M059J (cell line): ENCODE data around the gene CLEC18C. TPM values are rescaled to one million over a fixed set of nuclear protein-coding genes. Genes with fewer than 3 reads are reported as not detected.
"Not testable (repeated sequence)": the region's sequence is repeated elsewhere in the genome, so short reads cannot be mapped to it uniquely, and the experiment has no call there.

Experiments used
- DNase-seq: peaks from one replicate; pipeline ENCODE4 v3.0.0-alpha.2; 2012; ENCODE audit warnings: low read depth
- total RNA-seq: library from RNA; depleted of rRNA; stranded (reverse); fragments of >200 nt; shearing (Covaris generic); gene quantifications from 2 replicates; pipeline ENCODE4 v1.2.3, GENCODE V29; 2014; rRNA removed

The CLEC18C gene
- 0.27 TPM in 1 of 2 replicates, not detected in the other for total RNA-seq

DNA sequence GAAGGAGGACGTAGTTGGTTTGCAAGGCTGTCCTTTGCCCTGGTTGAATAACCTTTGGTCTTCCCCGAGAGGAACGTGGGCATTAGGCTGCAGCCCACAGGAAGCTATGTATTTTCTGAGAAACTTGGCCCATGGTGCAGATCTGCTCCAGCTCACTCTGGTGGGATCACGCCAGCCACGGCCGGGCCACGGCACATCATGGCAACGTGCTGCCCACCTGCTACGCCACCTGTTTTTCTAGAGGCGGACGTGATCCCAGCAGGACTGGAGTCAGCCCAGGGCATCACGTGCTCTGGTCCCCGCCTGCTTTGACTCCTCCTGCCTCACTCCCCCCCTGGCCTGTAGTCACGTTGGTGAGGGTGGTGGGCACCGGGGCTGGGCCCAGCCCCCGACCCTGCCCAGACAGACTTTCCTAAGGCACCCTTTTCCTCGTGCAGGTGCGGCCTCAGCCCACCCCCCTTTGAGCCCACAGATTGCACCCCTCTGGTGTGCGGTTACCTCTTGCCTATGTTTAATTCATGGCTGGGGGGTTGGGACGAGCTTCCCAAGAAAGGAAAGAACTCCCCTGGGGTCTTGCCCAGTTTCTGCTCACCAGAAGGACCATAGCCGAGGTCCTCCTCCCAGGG, at the start of gene CLEC18C:
Gene CLEC18C (plus strand): TSS at position 576 of the 626 bp plus-strand sequence. CDS start 492 bp downstream, outside the sequence.
- DNase-seq = not testable (repeated sequence)

DNA sequence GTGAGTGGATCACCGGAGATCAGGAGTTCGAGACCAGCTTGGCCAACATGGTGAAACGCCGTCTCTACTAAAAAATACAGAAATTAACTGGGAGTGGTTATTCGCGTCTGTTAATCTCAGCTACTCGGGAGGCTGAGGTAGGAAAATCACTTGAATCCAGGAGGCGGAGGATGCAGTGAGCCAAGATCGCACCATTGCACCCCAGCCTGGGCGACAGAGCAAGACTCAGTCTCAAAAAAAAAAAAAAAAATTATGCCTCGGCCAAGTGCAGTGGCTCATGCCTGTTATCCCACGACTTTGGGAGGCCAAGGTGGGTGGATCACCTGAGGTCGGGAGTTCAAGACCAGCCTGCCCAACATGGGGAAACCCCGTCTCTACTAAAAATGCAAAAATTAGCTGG, 49.8 kb upstream of the CLEC18C start:
- not testable (repeated sequence) for DNase-seq

DNA sequence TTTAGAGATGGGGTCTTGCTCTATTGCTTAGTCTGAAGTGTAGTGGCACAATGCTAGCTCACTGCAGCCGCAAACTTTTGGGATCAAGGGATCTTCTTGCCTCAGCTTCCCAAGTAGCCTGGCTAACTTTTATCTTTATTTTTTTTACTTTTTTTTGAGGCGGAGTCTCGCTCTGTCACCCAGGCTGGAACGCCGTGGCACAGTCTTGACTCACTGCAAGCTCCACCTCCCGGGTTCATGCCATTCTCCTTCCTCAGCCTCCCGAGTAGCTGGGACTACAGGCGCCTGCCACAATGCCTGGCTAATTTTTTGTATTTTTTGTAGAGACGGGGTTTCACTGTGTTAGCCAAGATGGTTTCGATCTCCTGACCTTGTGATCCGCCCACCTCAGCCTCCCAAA, 47.4 kb upstream of the CLEC18C start:
- DNase-seq = not testable (repeated sequence)

DNA sequence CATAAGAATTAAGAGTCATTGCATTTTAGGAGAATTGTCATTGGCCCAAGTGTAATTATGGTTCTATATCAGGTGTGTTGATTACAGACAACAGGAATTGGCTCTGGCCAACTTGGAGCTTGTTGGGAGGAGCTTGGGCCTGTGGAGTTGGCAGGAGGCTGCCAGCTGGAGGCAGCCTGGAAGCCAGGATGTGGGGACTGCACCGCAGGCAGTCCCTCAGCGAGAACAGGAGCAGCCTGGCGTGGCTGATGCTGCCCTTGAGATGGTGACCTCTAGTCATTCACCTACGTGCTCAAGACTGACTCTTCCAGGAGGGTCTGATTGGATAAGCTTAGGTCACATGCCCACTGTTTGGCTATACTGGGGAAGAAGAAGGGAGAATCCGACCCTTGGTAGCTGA, 45.9 kb upstream of the CLEC18C start:
- not testable (repeated sequence) for DNase-seq

DNA sequence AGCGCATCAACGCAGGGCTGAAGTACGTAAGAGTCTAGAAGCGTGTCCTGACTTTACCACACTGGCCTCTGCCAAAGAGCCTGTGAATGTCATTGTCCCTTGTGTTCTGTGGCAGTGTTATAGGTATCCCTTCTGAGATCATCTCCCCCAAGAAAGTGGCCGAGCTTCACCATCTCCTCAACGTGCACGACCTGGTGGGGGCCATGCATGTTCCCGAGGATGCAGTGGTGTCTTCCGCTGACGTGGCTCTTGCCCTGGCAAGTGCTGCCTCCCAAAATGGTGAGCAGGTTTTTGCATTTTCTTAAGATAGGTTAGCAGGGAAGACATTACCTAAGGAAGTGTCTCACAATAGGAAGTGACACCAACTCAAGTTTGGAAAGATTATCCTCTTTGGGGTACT, 44.7 kb upstream of the CLEC18C start:
- DNase-seq = not testable (repeated sequence)

DNA sequence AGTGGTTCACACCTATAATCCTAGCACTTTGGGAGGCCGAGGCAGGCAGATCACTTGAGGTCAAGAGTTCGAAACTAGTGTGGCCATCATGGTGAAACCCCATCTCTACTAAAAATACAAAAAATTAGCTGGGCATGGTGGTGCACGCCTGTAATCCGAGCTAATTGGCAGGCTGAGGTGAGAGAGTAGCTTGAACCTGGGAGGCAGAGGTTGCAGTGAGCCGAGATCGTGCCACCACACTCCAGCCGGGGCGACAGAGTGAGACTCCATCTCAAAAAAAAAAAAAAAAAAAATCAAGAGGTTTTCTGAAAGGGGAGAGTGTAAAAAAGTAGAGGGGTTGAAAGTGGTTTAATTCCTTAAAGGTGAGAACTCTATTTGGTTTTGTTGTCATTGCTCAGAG, 37.8 kb upstream of the CLEC18C start:
- DNase-seq = not testable (repeated sequence)

DNA sequence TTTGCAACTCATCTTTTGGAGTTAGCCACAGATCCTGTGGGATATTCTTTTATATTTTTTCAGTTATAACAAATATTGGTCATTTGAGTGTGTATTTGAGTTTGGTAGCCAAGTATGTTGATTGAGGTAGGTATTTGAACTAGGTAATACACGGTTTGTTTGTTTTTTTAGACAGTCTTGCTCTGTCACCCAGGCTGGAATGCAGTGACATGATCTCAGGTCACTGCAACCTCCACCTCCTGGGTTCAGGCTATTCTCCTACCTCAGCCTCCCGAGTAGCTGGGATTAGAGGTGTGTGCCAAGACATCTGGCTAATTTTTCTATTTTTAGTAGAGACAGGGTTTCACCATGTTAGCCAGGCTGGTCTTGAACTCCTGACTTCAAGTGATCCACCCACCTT, 37.0 kb upstream of the CLEC18C start:
- not testable (repeated sequence) for DNase-seq

DNA sequence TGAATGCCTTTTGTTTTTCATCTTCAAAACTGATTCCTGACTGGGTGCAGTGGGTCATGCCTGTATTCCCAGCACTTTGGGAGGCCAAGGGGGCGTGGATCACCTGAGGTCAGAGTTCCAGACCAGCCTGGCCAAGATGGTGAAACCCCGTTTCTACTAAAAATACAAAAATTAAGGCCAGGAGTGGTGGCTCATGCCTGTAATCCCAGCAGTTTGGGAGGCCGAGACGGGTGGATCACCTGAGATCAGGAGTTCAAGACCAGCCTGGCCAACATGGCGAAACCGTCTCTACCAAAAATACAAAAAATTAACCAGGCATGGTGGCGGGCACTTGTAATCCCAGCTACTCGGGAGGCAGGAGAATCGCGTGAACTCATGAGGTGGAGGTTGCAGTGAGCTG, 30.8 kb upstream of the CLEC18C start:
- DNase-seq = not testable (repeated sequence)

DNA sequence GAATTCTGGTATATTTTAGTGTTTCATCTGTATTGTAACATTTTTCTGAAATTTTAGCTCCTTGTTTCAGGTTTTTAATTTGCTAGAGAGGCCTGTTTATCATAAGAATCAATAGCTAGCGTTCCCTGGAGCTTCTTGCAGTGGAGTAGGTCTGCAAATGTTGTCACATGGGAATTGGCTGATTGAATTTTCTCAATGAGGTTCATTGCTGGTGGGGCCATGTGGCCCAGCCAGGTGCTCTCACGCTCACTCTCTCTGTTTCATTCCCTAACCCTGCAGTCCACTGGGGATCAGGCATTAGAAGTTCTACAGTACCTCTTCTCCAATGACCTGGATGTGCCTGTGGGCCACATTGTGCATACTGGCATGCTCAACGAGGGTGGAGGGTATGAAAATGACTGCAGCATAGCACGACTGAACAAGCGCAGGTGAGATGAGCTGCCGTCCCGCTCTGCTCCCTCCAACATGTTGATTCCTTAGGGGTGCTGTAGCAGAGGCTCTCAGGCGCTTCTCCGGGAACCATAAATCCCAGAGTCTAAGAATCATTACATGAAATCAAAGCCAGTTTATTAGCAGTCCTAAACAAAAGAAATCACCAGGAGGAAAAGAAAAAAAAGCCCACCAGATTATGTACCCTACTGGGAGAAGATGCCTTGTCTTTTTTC, 30.2 kb upstream of the CLEC18C start:
- not testable (repeated sequence) for DNase-seq

DNA sequence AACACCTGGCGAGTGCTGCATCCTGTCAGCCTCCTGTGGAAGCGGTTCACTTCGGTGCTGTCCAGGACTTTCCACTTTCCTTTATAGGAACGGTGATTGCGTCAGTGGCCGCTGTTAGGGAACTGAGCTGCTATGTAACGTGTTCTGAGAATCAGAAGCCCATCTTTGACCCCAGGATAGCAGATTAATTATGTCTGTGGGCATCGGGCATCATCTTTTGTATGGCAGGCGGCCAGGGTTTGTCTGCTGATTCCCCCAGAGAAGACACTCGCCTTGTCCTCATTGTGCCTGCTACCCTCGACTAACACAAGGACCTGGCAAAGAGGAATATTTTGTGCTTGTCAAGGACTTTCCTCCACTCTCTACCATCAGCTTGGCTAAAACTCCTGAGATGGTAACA, 25.7 kb upstream of the CLEC18C start:
- not testable (repeated sequence) for DNase-seq

DNA sequence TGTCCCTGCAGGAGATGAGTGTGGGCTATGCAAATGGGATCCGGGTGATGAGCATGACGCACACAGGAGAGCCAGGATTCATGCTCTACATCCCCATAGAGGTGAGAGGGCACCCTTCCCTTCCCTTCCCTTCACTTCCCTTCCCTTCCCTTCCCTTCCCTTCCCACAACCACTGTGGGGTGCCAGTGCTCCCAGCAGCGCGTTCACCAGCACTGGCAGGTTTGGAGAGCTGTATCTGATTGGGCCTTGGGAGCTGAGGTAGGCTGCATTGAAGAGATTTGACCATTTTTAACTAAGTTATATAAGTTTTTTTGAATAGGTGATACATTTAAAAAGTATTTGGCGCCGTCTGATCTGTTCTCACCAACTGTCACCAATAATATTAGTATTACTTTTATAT, 25.1 kb upstream of the CLEC18C start:
- not testable (repeated sequence) for DNase-seq

DNA sequence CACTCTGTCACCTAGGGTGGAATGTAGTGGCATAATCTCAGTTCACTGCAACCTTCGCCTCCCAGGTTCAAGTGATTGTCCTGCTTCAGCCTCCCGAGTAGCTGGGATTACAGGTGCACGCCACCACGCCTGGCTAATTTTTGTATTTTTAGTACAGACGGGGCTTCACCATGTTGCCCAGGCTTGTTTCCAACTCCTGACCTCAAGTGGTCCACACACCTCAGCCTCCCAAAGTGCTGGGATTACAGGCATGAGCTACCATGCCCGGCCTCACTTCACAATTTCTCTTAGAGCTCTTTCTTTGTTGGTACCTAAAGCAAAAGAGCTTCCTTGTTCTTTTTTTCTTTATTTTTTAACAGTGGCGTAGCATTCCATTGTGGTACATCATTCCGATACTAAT, 24.3 kb upstream of the CLEC18C start:
- not testable (repeated sequence) for DNase-seq

DNA sequence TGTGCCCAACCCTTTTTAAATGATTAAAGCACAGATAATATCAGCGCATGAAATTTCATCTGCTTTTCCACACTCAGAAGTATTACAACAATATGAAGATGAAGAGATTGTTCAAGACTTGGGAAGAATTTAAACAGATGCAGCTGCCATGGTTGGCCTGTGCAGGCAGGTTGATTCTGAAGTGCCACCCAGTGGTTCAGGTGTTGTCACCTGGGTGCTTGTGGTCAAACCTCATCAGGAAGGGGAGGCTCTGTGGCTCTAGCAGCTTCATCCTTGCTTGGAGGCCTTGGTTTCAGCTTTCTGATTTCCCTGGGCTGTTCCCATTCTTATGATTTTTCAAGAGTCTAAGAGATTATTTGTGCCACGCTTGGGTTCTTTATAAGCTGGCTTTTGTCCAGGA, 22.2 kb upstream of the CLEC18C start:
- DNase-seq = no peak

DNA sequence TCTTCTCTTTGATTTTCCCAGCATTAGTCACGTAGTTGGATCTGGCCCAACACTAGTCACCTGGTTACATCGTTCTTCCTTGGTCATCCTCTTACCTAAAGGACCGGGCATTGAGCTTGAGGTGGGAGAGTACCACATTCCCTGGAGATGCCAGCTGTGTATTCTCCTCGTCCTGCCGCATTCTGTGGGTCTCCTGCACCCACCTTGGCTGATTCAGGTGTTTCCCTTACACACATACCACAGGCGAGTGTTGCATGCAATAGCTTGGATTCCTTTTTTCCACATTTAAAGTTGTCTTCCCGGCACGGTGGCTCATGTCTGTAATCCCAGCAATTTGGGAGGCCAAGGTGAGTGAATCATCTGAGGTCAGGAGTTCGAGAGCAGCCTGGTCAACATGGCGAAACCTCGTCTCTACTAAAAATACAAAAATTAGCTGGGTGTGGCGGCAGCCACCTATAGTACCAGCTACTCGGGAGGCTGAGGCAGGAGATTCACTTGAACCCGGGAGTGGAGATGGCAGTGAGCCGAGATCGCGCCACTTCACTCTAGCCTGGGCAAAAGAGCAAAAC, 21.6 kb upstream of the CLEC18C start:
- peak; percentile 47 for DNase-seq

DNA sequence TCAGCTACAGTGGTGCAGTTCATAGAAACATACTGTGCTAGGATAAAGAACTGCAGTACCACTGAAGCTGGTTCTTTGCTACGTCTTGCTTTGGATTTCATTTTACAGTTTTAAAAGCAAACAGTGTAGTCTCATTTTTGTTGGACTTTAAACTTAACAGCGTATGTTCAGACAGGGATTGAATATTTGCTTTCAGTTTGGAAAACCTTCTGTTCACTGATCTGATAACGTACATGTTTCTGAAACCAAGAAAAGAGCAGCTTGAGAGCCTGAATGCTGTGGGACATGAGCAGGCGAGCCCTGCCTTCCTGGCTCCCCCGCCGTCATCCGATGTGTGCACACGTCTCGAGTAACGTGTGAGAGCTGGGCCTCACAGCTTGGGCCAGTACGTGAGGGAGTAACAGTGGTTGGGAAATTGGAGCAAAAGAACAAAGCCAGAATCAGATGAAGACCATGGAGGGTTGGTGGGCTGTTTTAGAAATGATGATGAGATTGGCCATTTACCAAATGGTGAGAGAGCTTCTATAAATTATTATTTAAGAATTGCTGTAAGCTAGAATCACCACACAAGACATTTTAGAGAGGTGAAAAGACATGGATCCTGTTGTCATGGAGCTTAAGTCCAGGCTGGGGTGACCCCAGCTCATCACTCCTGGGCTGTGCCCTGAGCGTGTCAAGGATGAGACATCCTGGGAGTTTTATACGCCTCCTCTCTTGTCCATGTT, 20.8 kb upstream of the CLEC18C start:
- no peak for DNase-seq

DNA sequence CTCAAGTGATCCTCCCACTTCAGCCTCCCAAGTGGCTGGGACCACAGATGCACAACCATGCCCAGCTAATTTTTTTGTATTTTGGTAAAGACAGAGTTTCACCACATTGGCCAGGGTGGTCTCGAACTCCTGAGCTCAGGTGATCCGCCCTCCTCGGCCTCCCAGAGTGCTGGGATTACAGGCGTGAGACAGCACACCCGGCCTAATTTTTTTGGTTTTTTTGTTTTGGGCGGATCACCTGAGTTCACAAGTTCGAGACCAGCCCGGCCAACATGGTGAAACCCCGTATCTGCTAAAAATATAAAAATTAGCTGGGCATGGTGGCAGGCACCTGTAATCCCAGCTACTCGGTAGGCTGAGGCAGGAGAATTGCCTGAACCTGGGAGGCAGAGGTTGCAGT, 18.9 kb upstream of the CLEC18C start:
- not testable (repeated sequence) for DNase-seq

DNA sequence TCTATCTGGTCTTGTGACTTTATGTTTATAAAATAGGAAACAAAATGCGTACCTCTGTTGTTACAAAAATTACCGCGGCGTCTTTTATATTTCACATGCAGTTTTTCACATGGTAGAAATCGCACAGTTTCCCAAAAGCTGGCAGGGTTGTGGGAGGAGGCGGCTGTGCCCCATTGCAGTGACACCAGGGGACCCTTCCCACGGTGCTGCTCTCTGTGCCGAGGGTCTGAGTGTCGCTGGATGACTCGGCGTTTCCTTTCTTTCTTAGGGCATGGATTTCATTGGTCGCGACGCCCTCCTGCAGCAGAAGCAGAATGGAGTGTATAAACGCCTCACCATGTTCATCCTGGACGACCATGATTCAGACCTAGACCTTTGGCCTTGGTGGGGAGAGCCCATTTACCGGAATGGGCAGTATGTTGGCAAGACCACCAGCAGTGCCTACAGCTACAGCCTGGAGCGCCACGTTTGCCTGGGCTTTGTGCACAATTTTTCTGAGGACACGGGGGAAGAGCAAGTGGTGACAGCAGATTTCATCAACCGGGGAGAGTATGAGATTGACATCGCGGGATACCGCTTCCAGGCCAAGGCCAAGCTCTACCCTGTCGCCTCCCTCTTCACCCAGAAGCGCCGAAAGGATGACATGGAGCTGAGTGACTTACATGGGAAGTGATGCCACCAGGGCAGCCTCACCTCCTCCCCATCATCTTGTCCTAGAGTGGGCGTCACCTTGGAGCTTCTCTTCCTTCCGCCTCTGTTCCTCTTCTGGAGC, 17.2 kb upstream of the CLEC18C start:
- no peak for DNase-seq

DNA sequence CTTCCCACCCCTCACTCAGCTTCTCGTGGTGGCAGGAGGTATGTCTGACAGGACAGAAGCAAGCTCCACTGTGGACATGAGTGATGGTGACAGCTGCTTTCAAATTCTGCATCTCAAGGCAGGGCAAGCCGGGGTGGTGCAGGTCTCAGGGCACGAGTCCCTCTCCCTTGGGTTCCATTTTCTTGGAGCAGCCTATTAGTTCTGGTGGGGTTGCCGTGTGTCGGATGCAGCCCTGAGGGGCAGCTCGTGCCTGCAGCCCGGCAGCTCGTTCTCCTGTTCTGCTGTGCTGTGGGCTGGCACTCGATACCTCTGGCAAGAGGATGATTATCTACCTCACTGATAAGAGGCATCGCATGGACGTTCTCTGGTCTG, 16.5 kb upstream of the CLEC18C start:
- DNase-seq = no peak

DNA sequence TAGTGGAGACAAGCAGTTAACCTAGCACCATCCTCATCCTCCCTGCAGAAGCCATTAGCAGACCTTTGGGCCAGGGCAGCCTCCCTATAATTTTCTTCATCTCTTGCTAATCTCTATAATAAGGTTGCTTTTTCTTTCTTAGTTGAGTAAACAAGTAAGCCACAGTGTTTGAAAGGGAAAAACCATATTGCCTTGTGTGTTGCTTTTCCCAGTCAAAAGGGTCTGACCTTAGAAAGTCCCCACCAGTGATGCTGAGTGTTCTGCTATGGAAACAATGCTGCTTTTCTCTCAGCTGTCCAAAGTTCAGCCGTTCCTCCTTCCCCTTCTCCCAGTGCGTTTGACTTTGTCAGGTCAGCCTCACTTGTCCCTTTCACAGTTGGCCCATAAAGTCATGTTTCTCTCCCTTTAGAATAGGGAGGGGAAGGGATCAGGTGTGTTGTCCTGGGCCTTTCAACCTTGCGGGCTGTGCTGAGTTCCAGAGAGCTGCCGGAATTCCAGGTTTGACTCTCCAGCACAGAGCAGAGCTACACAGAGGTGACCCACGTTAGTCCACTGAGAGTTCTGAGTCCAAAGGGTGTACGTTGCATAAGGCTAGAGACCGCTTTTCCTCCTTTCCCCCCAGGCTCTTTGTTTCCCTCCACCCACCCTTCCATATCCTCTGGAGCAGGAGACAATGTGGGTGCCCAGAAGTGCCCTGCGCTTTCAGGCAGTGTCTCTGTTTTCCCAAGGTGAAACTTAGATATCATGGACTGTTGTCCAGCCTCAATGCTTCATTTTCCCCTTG, 15.9 kb upstream of the CLEC18C start:
- DNase-seq = no peak

DNA sequence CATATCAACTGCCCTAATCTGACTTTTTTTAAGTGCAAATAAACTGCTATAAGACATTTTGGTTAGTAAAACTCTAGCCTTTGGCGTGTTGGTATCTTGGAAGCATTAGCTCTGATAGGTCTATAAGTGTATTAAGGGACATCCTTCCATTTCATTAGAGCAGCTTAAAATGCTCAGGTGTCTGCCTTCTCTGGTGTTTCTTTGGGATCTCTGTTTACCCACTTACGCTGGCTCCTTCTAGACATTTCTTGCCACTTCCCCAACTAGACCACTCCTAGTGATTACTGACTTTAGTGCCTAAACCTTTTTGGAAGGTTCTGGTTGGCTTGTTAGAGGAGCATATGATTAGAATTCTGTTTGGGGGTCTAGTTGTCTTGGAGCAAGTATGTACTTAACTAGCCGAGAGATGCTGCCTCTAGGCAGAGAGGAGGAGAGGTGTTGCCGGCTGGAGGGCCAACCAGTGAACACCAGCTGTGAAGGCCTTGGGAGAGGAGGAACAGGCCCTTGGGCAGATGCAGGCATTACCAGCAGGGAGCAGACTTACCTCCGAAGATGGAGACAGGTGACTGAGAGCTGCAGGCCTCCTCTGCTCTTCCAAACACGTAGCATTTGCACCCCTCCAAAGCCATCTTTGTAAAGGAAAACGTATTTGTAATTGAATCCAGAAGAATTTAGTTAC, 15.2 kb upstream of the CLEC18C start:
- DNase-seq = no peak
